AG08395 (cell line): ENCODE results near the gene DSCAM.

ENCODE experiments used
- DNase-seq: peaks from one replicate; pipeline ENCODE4 v3.0.0; 2012; ENCODE audit warnings: mixed read lengths, low spot score

The DSCAM gene

DNA sequence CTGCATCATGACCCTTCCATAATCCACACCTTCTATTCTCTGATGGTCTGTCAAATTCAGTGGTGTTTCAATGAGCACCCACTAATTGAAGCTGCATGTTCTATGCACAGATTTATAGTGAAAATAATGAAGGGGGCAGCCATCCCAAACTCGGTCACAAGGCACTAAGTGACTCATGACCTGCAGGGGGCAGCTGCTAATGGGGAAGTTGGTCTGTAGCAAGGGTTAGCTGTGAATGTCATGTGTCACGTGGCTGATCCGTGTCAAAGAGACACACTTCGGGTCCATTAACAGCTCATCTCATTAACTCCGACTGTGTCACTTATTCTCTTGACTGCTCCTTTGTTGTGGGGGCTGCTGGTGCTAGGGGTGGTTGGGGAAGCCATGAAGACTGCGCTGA is 673.1 kb downstream of the DSCAM start:
- DNase-seq: no peak

GRCh38 chr21:40169971-40170370 is 677.0 kb downstream of the DSCAM start:
- no peak for DNase-seq

GRCh38 chr21:40166291-40166843 is 680.6 kb downstream of the DSCAM start:
- DNase-seq: no peak

- no peak for DNase-seq
These were observed 681.2 kb downstream of the DSCAM start for GRCh38 chr21:40165773-40166070.

DNA sequence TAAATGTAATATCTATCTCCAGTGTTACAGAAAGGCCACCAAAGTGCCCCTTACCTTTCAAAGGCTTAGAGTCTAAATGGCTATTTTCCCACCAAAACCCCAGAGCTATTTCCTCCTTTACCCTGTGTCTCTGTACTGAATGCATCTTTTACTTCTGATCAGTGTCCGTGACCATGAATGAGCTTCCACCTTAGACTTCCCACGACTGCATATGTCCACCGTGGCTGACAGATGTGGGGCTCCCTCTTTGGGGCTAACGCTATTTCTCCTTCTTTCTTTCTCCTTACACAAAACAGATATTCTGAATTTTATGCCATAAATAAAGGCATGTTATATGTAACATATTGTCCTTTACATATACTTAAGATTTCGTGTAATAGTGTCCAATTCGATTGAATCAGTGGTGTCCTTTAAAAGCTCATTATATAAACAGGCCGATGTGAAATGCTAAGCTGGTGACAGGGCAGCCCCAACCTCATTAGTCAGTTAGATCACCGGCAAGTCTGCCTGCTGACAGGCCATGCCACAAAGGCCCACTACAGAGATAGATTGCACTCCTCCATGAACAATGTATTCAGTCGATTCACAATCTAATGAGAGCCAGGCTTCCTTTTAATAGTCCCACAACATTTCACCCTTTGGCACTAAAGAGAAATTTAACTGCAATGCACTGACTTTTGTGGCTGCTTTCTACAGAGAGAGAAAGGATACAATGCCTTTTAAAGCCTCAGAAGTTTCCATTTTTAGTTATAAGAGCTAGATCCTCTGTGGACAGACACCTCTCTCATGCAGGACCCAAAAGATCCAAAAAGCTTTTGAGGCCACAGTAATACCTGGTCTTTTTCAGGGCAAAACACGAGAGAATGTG is 681.8 kb downstream of the DSCAM start:
- no peak for DNase-seq

- no peak for DNase-seq
These were observed 684.9 kb downstream of the DSCAM start for GRCh38 chr21:40162075-40162474.

GRCh38 chr21:40160911-40161310 is 686.0 kb downstream of the DSCAM start:
- DNase-seq: no peak

DNA sequence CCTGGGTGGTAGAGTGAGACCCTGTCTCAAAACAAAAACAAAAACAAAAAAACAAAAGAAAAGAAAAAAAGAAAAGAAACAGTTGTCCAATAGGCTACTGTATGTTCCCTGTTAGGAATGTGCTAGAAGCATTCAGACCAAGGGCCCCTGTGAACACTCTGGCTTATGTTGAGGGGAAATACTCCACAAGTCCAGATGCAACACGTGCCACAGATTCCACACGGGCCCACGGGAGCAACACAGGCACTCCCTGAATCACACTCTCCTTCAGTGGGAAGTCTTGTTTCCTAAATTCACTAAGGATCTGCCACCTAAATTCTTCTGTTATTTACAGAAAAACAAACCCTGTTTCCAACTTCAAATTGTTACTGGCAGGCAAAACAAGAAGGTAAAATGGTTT is 688.6 kb downstream of the DSCAM start:
- DNase-seq: no peak

- DNase-seq: no peak
These were observed 691.4 kb downstream of the DSCAM start for GRCh38 chr21:40155563-40155962.

GRCh38 chr21:40153351-40153750 is 693.6 kb downstream of the DSCAM start:
- DNase-seq: no peak

GRCh38 chr21:40152476-40152875 is 694.5 kb downstream of the DSCAM start:
- no peak for DNase-seq

DNA sequence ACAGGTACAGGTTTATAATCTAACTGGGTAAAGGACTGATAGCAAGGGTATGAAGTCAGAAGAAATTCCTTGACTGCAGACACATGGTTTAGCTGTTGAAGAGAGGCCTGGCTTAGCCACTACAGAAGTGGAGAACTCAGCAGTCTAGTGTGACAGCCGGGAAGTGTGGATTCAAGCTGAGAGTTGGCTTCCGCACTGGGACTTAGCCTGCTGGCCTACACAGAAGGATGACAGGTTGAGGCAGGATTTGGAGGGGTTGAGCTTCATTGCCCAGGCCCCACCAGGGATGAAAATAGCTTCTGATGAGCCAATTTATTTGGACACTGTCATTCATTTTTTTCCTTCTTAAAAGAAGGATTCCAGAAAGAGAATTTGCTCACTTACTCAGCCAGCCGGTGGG is 695.3 kb downstream of the DSCAM start:
- DNase-seq: no peak

DNA sequence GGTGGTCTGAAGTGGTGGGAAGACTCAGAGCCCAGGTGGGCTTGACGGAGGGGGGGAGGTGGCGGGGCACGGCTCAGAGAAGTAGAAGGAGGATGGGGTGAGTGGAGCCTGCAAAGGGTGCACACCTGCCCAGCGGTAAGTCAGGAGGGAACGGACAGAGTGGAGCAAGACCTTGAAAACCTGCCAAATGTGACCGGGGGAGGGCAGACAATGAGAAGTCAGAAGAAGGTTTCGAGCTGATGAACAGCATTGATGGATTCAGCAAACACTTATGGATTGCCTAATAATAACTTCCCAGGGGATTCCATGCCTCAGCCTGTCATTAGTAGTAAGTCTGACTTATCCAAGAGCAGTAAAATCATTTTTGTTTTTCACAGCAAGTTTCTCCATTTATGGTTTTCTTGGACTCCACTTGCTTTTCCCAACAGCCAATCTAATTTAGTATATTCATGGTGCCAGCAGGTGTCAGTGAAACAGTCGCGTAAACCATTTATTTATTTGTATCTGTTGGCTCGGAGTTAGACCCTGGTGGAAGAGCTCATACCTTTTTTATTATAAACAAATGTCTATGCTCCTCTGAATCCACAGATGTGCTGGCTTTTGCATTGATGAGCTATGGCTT is 700.6 kb downstream of the DSCAM start:
- no peak for DNase-seq

- peak; percentile 52 for DNase-seq
These were observed 703.0 kb downstream of the DSCAM start for GRCh38 chr21:40143822-40144525.

GRCh38 chr21:40141621-40142020 is 705.3 kb downstream of the DSCAM start:
- DNase-seq: no peak

DNA sequence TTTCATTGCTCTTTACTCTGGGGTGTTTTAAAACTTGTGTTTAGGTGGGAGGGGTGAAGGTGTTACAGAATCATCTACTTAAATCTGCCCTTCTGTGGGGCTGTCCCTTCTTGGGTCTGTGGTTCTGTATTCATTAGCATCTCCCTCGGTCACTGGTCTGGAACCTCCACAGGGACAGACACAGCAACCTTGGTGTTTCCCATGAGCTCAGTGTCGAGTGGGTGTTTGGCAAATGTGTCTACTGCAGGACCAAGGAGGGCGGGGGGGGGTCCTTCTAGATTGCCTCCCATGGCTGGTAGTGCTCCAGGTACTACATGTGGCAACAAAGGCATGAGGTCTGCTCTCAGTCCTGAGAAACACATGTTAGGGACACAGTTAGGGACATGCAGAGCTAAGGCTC is 706.3 kb downstream of the DSCAM start:
- no peak for DNase-seq

DNA sequence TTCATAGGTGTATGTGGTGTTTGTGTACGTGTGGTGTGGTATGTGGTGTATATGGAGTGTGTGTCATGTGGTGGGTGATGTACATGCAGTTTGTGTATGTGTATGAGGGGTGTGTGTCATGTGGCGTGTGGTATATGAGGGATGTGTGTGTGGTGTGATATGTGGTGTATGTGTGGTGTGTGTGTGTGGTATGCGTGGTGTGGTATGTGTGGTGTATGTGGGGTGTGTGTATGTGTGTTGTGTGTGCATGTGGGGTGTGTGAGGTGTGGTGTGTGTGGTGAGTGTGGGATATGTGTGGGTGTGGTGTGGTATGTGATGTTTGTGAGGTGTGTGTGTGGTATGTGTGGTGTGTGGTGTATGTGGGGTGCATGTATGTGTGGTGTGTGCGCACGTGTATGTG is 707.3 kb downstream of the DSCAM start:
- DNase-seq: no peak

DNA sequence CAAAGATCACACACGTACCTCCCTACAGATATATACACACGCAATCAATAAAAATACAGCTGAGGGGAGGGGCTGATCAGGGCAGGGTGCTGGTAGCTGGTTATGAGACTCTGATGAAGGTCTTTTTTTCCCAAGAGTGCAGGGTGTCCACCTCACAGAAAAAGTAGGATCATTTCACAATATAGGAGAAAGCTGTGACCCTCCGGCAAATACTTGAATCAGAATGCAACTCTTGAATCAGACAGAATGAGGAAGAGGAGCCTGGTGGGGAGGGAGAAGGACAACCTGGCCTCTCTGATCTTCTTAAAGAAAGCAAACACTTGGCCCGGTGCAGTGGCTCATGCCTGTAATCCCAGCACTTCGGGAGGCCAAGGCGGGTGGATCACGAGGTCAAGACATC is 710.4 kb downstream of the DSCAM start:
- DNase-seq: no peak

DNA sequence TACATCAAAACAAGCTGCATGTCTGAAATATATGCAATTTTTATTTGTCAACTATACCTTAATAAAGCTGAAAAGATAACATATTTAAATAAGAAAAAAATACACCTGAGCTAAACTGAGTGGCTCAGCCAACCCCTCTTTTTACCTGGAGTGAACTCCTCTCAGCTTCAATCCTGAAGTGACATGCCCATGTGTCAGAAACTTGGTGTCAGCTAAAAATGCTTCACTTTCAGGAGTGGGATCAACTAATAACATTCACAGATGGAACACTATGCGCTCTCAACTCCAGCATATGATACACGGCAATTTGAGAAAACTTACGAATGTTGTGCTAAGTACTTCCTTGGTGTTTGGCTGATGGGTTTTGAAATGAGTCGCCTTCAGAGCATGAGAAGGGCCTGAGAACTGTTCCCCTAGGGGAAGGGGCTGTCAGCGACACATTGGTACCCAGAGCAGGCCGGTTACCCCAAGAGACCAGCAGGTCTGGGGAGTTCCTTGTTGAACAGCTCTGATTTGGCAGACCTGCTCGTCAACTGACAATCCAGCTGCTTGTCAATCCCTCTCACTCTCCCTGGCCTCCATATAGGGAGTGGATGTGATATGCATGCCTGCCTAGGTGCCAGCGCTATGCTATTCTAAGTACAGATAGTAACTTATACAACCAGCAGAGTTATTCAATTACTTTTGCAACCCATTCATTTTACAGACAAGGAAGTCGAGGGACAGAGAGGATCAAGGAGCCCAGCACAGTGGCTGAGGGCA is 712.0 kb downstream of the DSCAM start:
- DNase-seq: no peak

DNA sequence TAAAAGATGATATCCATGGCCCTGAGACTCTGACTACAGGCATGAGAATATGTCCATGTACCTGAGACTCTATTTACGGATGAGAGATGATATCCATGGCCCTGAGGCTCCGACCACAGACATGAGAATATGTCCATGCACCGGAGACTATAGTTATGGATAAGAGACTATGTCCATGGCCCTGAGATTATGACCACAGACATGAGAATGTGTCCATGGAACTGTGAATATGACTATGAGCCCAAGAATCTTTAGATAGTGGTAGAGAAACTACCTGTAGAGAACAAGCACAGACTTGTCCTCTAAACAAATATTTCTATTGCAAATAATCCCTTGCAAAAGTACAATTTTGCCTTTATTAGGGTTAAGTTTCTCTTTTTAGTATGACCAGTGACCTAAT is 716.5 kb downstream of the DSCAM start:
- no peak for DNase-seq

DNA sequence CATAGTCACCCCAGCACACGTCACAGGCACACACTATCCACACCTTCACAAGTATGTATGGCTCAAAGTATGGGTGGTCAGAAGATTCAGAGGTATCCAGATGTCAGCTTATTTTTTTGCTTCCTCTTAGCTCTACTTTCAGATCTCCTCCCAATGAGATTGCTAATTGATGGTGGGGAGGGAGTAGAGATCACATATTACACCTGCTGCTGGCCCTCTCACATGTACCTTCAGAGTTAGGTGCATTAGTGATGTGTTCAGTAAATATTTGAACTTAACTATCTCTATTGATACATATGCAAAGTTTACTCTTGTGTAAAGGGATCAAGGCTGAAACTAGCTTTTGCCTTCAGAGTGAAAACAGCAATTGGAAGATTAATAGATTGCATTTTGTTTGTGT is 717.1 kb downstream of the DSCAM start:
- DNase-seq: no peak

DNA sequence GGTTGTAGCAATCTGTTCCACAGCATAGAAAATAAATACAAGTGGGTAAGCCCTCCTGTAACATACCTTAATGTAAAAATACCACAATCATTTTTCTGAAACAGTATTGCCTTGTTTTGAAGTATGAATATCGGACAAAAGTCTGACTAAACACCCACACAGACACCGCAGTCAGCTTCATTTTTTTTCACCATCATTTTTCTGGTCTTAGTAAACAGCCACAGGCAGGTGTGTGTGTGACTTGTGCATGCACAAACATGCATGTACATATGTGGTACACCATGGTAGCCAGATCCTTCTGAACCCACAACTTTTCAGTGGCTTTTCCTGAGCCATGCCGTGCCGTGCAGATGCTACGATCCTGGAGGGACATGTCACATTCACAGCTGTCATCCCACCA is 718.1 kb downstream of the DSCAM start:
- no peak for DNase-seq
